IPS-20b (cell line): Measurements from ENCODE around the gene FOXN3.
A peak's percentile ranks its signal among the peaks of the same experiment; 100 is the strongest.

Experiments used
- H3K27ac ChIP-seq: one replicate; pipeline ENCODE4 v1.5.1; 2013; ENCODE audit warnings: low read length
- H3K27me3 ChIP-seq: 2 replicates; pipeline ENCODE4 v1.6.1; 2013; ENCODE audit warnings: mild to moderate bottlenecking, low read length, inconsistent platforms; ENCODE audit not compliant: insufficient read depth
- H3K36me3 ChIP-seq: 2 replicates; pipeline ENCODE4 v1.6.1; 2013; ENCODE audit warnings: low read depth, mild to moderate bottlenecking, inconsistent platforms, low read length, moderate library complexity; ENCODE audit not compliant: insufficient read depth
- H3K4me1 ChIP-seq: 2 replicates; pipeline ENCODE4 v1.6.1; 2013; ENCODE audit warnings: mild to moderate bottlenecking, control low read depth, inconsistent platforms, low read length, moderate library complexity; ENCODE audit not compliant: insufficient read depth
- H3K4me3 ChIP-seq: 2 replicates; pipeline ENCODE4 v1.5.1; 2013; ENCODE audit warnings: mild to moderate bottlenecking, low read length, inconsistent platforms
- H3K9ac ChIP-seq: 2 replicates; pipeline ENCODE4 v1.6.1; 2013; ENCODE audit warnings: low read depth, mild to moderate bottlenecking, inconsistent platforms, low read length, moderate library complexity
- H3K9me3 ChIP-seq: 2 replicates; pipeline ENCODE4 v1.6.1; 2013; ENCODE audit warnings: mild to moderate bottlenecking, low read depth, low read length, inconsistent platforms; ENCODE audit not compliant: insufficient read depth

FOXN3 gene, protein sequence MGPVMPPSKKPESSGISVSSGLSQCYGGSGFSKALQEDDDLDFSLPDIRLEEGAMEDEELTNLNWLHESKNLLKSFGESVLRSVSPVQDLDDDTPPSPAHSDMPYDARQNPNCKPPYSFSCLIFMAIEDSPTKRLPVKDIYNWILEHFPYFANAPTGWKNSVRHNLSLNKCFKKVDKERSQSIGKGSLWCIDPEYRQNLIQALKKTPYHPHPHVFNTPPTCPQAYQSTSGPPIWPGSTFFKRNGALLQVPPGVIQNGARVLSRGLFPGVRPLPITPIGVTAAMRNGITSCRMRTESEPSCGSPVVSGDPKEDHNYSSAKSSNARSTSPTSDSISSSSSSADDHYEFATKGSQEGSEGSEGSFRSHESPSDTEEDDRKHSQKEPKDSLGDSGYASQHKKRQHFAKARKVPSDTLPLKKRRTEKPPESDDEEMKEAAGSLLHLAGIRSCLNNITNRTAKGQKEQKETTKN

DNA sequence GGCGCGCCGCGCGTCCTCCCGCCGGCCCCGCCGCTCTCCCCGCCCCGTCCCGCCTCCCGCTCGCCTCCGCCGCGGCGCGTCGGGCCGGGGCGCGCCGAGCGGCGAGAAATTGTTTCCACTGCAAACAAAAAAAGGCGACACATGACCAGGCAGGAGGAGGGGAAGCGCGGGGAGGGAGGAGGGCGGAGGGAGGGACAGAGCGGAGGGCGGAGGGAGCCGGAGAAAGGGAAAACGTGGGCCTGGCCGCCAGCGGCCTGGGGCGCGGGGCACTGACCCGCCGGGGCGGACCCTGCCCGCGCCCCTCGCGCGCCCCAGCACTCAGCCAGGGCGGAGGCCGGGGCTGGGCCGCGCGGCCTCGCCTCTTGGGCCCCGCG, at the start of gene FOXN3:
FOXN3 (minus strand) TSS at position 143 of the 374 bp plus-strand sequence. CDS start 4,757 bp downstream, outside the sequence.
- H3K9me3 ChIP-seq, result no peaks in the 10 kb centered on the region; the same call in 1 of the 2 replicates
- peak within 1 kb of the TSS; percentile 91 for H3K27ac ChIP-seq
- no peaks in the 10 kb centered on the region for H3K27me3 ChIP-seq
- H3K36me3 ChIP-seq, result peaks cover 35% of the 10 kb centered on the region
- H3K9ac ChIP-seq, result peak within 1 kb of the TSS; percentile 91; the same call in 1 of the 2 replicates
- H3K4me3 ChIP-seq, result peak within 1 kb of the TSS; percentile 74
- peaks cover 18% of the 10 kb centered on the region for H3K4me1 ChIP-seq

DNA sequence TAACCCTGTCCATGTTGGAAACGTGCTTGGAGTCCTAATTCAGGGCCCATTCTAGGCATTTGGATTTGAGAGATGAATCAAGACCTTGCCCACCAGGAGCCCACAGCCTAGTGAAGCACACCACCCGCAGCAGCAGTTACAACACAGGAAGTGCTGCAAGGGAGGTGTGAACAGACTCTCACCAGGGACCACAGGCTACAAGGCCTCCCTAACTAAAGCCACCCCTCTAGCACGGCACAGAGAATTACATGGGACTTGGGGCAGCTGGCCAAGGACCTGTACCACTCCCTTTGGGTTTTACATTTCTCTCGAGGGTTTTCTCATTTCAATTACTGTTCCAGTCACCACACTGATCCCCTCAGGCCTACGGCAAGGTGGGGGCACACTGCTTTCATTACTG, 49.5 kb upstream of the FOXN3 start:
- Histone ChIP-seq H3K27me3 (no peaks in the 10 kb centered on the region), H3K9ac (no peak overlapping the region), H3K27ac (no peak overlapping the region), H3K4me3 (no peak overlapping the region), H3K4me1 (peaks cover 7% of the 10 kb centered on the region; the same call in 1 of the 2 replicates), H3K36me3 (no peaks in the 10 kb centered on the region), H3K9me3 (no peaks in the 10 kb centered on the region)

DNA sequence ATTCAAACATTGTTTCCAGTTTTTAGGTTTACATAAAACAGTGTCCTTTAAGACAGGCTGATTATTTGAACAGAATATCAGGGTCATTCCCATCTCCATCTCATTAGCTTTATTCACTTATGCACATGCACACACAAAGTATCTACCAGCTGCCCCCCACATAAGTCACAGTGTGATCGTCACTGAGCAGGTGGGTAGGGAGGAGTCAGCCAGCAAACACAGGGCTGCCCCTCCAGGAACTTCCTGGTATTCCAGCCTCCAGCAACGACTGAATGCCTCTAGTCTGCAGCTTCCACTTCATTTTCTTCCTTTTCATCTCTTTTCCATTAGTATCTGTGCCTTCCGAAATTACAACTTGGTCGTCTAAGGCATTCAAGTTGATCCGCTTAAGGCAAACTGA, 48.8 kb upstream of the FOXN3 start:
- Histone ChIP-seq H3K27ac (no peak overlapping the region), H3K4me1 (peaks cover 7% of the 10 kb centered on the region; the same call in 1 of the 2 replicates), H3K9ac (no peak overlapping the region), H3K4me3 (no peak overlapping the region), H3K36me3 (no peaks in the 10 kb centered on the region), H3K9me3 (no peaks in the 10 kb centered on the region), H3K27me3 (no peaks in the 10 kb centered on the region)

DNA sequence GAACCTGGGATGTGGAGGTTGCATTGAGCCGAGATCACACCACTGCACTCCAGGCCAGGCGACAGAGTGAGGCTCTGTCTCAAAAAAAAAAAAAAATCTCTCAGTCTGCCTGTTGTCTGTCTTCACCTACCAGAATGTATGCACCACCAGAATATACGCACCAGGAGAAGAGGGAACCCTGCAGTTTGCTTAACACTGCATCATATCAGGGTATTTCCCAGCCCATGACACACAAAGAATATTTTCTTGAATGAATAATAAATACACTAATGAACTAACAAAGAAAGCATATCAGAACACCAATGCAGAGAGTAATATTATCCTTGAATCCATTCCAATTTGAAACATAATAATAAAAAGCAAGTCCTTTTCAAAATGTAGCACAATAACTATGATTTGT, 44.2 kb upstream of the FOXN3 start:
- Histone ChIP-seq H3K27ac (no peak overlapping the region), H3K4me1 (peaks cover 23% of the 10 kb centered on the region; the same call in 1 of the 2 replicates), H3K4me3 (no peak overlapping the region), H3K36me3 (no peaks in the 10 kb centered on the region), H3K9me3 (no peaks in the 10 kb centered on the region), H3K9ac (no peak overlapping the region), H3K27me3 (no peaks in the 10 kb centered on the region)

DNA sequence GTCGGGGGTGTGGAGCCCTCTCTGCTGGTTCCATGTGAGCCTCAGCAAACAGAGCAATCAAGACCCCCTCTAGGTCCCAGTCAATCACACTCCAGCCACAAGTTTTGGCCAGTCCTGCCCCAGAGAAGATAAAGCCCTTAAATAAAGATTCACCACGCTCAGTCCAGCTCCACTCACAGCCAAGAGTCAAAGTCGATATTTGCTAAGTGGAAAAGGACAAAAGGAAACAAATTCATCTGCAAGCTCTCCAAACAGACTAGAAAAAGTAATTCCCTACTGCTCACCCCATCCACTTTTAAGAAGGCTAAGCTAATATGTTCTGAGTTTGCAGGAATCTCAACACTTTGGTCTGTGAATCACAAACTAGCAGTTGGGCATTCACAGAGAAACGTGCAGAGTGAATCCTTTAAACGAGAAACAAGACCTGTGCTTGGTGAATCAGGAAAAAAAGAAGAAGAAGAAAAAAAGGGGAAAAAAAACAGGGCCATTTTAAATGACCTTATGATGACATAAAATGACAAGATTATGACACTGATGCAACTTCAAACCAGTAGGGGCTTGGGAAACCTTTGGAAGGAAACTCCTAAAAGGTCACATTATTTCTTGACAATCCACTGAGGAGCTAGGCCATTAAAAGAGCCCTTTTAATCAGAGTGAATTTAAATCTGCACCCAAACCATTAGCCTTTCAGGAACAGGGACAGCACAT, 41.8 kb upstream of the FOXN3 start:
- Histone ChIP-seq H3K27ac (no peak overlapping the region), H3K27me3 (no peaks in the 10 kb centered on the region), H3K36me3 (no peaks in the 10 kb centered on the region), H3K4me1 (peaks cover 18% of the 10 kb centered on the region; the same call in 1 of the 2 replicates), H3K9ac (peak overlapping the region; percentile 4; the same call in 1 of the 2 replicates), H3K9me3 (no peaks in the 10 kb centered on the region), H3K4me3 (no peak overlapping the region)

DNA sequence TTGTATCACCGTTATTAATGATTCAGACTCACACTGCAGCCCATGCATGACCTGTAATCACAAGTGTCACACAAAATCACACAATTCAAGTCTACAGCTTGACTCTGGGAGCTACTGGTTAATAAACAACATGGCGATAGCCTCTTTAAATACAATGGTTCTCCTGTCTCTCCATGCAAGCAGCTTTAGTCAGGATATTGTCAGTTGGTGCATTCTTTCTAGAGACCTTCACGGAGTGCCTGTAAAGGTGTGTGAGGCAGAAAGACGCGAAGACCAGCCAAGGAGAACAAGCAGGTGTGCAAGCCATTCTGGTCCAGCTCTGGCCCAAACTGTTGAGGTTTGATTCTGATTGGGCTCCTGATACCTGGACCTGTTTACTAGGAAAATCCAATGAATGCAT, 40.0 kb upstream of the FOXN3 start:
- Histone ChIP-seq H3K4me1 (peaks cover 18% of the 10 kb centered on the region; the same call in 1 of the 2 replicates), H3K9me3 (no peaks in the 10 kb centered on the region), H3K27ac (no peak overlapping the region), H3K36me3 (no peaks in the 10 kb centered on the region), H3K27me3 (no peaks in the 10 kb centered on the region), H3K9ac (no peak overlapping the region), H3K4me3 (no peak overlapping the region)

DNA sequence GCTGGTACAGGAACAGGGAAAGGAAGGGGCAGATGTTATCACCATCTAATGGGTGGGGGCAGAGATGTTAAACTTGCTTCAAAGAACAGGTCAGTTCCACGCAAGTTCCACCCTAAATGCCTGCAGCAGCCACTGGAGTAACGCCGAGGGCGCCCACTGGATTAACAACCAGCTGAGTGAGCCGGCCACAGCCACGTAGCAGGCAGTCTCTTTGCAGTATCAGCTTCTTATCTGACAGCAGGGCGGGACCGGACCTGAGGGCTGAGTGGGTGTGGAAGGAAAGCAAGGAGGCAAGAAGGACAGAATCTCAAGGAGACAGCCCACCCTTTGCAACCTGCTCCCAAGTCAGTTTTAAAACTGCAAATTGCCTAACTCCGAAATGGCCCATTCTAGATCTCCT, 38.4 kb upstream of the FOXN3 start:
- H3K27me3 ChIP-seq, result no peaks in the 10 kb centered on the region
- no peaks in the 10 kb centered on the region for H3K9me3 ChIP-seq
- peaks cover 17% of the 10 kb centered on the region; the same call in 1 of the 2 replicates for H3K4me1 ChIP-seq
- H3K27ac ChIP-seq, result no peak overlapping the region
- no peak overlapping the region for H3K9ac ChIP-seq
- no peaks in the 10 kb centered on the region for H3K36me3 ChIP-seq
- no peak overlapping the region for H3K4me3 ChIP-seq

DNA sequence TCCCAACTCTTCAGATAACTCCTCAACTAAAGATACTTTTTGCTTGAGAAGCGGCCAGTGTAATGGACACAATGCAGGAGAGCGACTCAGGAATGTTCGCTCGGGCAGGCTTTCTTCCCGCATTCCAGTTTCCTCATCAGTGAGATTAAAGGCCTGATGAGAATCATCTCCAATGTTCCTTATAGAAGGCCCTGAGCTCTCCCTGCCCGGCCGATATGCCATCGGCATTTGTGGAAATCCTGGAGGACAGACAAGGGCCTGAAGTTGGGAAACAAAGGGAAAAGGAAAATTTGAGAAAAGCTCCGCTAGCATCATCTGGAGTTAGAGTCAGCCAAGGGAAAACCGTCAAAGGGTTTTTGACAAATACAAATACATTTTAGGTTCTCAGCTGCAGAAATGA, 38.0 kb upstream of the FOXN3 start:
- Histone ChIP-seq H3K4me3 (no peak overlapping the region), H3K9me3 (no peaks in the 10 kb centered on the region), H3K4me1 (peaks cover 13% of the 10 kb centered on the region; the same call in 1 of the 2 replicates), H3K36me3 (no peaks in the 10 kb centered on the region), H3K27ac (no peak overlapping the region), H3K9ac (no peak overlapping the region), H3K27me3 (no peaks in the 10 kb centered on the region)

DNA sequence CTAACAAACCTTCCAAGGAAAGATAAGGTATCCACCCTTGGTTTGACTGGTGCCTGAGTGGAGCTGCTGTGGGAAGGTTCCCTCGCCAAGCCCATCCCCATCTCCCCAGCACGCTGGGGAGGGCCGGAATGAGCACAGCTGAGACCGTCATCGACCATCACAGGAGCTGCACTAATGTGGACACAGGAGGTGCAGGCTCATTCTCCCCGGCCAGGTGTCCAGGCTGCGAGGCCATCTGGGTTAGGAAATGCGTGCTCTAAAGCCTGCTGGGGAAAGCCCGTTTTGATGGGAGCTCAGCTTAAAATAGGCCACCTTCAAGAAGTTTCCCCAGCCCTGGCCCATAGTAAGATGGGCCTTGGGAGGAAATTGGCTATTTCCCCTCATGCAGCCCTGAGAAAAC, 35.2 kb upstream of the FOXN3 start:
- no peak overlapping the region for H3K9ac ChIP-seq
- no peak overlapping the region for H3K4me3 ChIP-seq
- H3K9me3 ChIP-seq, result no peaks in the 10 kb centered on the region
- H3K4me1 ChIP-seq, result no peaks in the 10 kb centered on the region; the same call in 1 of the 2 replicates
- no peaks in the 10 kb centered on the region for H3K27me3 ChIP-seq
- H3K27ac ChIP-seq, result no peak overlapping the region
- H3K36me3 ChIP-seq, result no peaks in the 10 kb centered on the region

DNA sequence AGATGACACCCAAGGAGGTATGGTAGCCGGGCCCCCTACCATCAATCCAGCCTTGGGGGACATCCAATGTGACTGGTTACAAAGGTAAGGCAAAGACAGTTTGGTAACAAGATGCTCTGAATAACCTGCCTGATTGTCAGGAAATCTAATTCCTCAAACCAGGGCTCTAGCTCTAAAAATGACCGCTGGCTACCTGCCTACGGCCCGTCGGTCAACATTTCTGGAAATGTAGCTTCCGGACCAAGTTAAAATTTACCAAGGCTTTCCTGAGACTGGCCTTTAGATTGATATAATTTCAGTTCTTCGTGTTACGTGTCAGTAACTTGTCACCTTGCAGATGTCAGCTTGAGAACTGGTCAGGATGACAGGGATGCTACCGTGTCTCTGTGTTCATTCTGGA, 34.2 kb upstream of the FOXN3 start:
- H3K27ac ChIP-seq, result no peak overlapping the region
- no peaks in the 10 kb centered on the region; the same call in 1 of the 2 replicates for H3K4me1 ChIP-seq
- no peaks in the 10 kb centered on the region for H3K27me3 ChIP-seq
- no peak overlapping the region for H3K9ac ChIP-seq
- H3K36me3 ChIP-seq, result no peaks in the 10 kb centered on the region
- H3K9me3 ChIP-seq, result no peaks in the 10 kb centered on the region
- H3K4me3 ChIP-seq, result no peak overlapping the region

DNA sequence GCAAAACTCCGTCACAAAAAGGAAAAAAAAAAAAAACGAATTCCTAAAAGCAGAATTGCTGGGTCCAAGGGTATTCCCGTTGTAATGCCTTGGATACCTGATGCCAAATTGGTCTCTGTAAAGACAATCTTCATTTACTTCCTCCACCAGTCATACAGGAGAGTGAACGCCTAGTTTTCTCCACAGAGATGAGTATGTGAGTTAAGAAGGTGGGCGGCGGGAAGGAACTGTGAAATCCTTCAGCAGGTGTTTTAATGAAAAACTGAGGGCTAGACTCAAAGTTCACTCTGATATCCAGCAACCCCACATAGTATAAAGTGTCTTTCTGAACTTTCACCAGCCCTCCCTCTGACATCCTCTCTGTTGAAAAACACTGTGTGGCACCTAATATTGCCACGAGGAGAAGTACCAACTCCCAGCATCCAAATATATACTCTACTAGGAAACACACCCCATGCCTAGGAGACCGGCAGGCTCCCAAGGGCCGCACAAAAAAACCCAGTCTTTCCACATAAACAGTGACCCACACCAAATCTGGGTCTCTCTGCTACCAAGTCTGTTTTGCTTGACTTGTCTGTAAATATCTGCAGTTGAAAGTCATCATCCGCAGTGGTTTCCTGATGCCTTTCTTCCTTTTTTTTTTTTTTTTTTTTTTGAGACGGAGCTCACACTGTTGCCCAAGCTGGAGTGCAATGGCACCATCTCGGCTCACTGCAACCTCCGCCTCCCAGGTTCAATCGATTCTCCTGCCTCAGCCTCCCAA, 30.3 kb upstream of the FOXN3 start:
- 0 out of 2 replicates have a peak, but pooled peaks cover 2% of the 10 kb centered on the region for H3K36me3 ChIP-seq
- H3K27me3 ChIP-seq, result no peaks in the 10 kb centered on the region
- no peak overlapping the region for H3K9ac ChIP-seq
- no peaks in the 10 kb centered on the region for H3K9me3 ChIP-seq
- H3K4me3 ChIP-seq, result no peak overlapping the region
- H3K4me1 ChIP-seq, result peaks cover 12% of the 10 kb centered on the region
- H3K27ac ChIP-seq, result no peak overlapping the region
